SK-N-MC (cell line): ENCODE results near the gene PHLDA3.

ENCODE experiments used
- DNase-seq: peaks from one replicate; pipeline ENCODE4 v3.0.0-alpha.2; 2011; ENCODE audit warnings: low read depth, low spot score
- H3K27ac ChIP-seq: fragments of 200-600 bp; sonication (generic); 2 replicates; pipeline ENCODE4 v1.5.1; 2016; ENCODE audit warnings: mixed run types
- H3K36me3 ChIP-seq: fragments of 200-600 bp; sonication (generic); 2 replicates; pipeline ENCODE4 v1.6.1; 2017; ENCODE audit warnings: antibody characterized with exemption, low read length, mixed read lengths; ENCODE audit not compliant: insufficient read depth
- H3K4me3 ChIP-seq: fragments of 200-600 bp; sonication (generic); 2 replicates; pipeline ENCODE4 v1.5.1; 2016
- H3K9ac ChIP-seq: fragments of 200-600 bp; sonication (generic); 2 replicates; pipeline ENCODE4 v1.8.0; 2017; ENCODE audit warnings: mixed run types, mixed read lengths; ENCODE audit not compliant: insufficient read length
- H3K9me3 ChIP-seq: fragments of 200-600 bp; sonication (generic); 2 replicates; pipeline ENCODE4 v1.6.1; 2017; ENCODE audit warnings: low read depth, mild to moderate bottlenecking, antibody characterized with exemption, low read length, moderate library complexity, mixed read lengths
- EZH2 ChIP-seq: fragments of 200-600 bp; sonication (generic); IDR thresholded peaks from one replicate; pipeline ENCODE4 v1.6.1; 2017; ENCODE audit warnings: antibody characterized with exemption
- FOXP2 ChIP-seq: optimal IDR thresholded peaks from 2 replicates; pipeline ENCODE3; 2011; ENCODE audit warnings: mild to moderate bottlenecking, moderate library complexity; ENCODE audit not compliant: insufficient read depth; ENCODE audit errors: extremely low read length, control extremely low read depth
- POLR2AphosphoS5 ChIP-seq: IDR thresholded peaks from 2 replicates; pipeline ENCODE4 v1.6.1; 2012; ENCODE audit warnings: mild to moderate bottlenecking, low read depth, low read length, borderline replicate concordance

PHLDA3 gene

GRCh38 chr1:201427963-201428362 is 41.0 kb downstream of the PHLDA3 start:
- no peak for DNase-seq
- no peak overlapping the region for H3K27ac ChIP-seq

GRCh38 chr1:201426479-201427310 is 42.3 kb downstream of the PHLDA3 start:
- Histone ChIP-seq H3K9me3 (no peaks in the 10 kb centered on the region), H3K4me3 (no peak overlapping the region), H3K27ac (no peak overlapping the region), H3K36me3 (no peaks in the 10 kb centered on the region), H3K9ac (no peak overlapping the region)
- TF ChIP-seq FOXP2: no peak
- DNase-seq: no peak

More at GRCh38 chr1:201427963-201428362, 41.0 kb downstream of the PHLDA3 start:
- Histone ChIP-seq H3K4me3 (no peak overlapping the region), H3K9ac (no peak overlapping the region), H3K9me3 (no peaks in the 10 kb centered on the region), H3K36me3 (no peaks in the 10 kb centered on the region)
- TF ChIP-seq FOXP2 (no peak), POLR2AphosphoS5 (no peak), EZH2 (no peak)

- TF ChIP-seq EZH2 (no peak), FOXP2 (no peak), POLR2AphosphoS5 (no peak)
- Histone ChIP-seq H3K9ac (no peak overlapping the region), H3K36me3 (no peaks in the 10 kb centered on the region), H3K9me3 (no peaks in the 10 kb centered on the region), H3K27ac (no peak overlapping the region), H3K4me3 (no peak overlapping the region)
- no peak for DNase-seq
Observed at GRCh38 chr1:201424146-201424545, 44.8 kb downstream of the PHLDA3 start.

- Histone ChIP-seq H3K9ac (no peak overlapping the region), H3K27ac (no peak overlapping the region), H3K4me3 (no peak overlapping the region), H3K9me3 (no peaks in the 10 kb centered on the region), H3K36me3 (no peaks in the 10 kb centered on the region)
- DNase-seq: no peak
- no peak for TF ChIP-seq EZH2
- TF ChIP-seq POLR2AphosphoS5: no peak
- TF ChIP-seq FOXP2: no peak
Observed at GRCh38 chr1:201423655-201424054, 45.3 kb downstream of the PHLDA3 start.

- Histone ChIP-seq H3K27ac (no peak overlapping the region), H3K9ac (no peak overlapping the region), H3K36me3 (no peaks in the 10 kb centered on the region), H3K4me3 (no peak overlapping the region), H3K9me3 (no peaks in the 10 kb centered on the region)
- no peak for DNase-seq
- TF ChIP-seq EZH2 (no peak), POLR2AphosphoS5 (no peak), FOXP2 (no peak)
Observed at GRCh38 chr1:201422436-201423030, 46.5 kb downstream of the PHLDA3 start.

- TF ChIP-seq EZH2: no peak
- no peak for TF ChIP-seq POLR2AphosphoS5
- TF ChIP-seq FOXP2: no peak
- Histone ChIP-seq H3K27ac (no peak overlapping the region), H3K9me3 (no peaks in the 10 kb centered on the region), H3K4me3 (no peak overlapping the region), H3K36me3 (no peaks in the 10 kb centered on the region), H3K9ac (no peak overlapping the region)
- DNase-seq: no peak
Observed at GRCh38 chr1:201422026-201422425, 47.0 kb downstream of the PHLDA3 start.

GRCh38 chr1:201421041-201421440 is 47.9 kb downstream of the PHLDA3 start:
- TF ChIP-seq POLR2AphosphoS5: no peak
- no peak for TF ChIP-seq EZH2
- TF ChIP-seq FOXP2: no peak
- H3K9me3 ChIP-seq: no peaks in the 10 kb centered on the region
- no peaks in the 10 kb centered on the region for H3K36me3 ChIP-seq
- H3K27ac ChIP-seq: no peak overlapping the region
- no peak overlapping the region for H3K9ac ChIP-seq
- H3K4me3 ChIP-seq: no peak overlapping the region
- no peak for DNase-seq

GRCh38 chr1:201420608-201421002 is 48.4 kb downstream of the PHLDA3 start:
- Histone ChIP-seq H3K36me3 (no peaks in the 10 kb centered on the region), H3K27ac (no peak overlapping the region), H3K9ac (no peak overlapping the region), H3K4me3 (no peak overlapping the region), H3K9me3 (no peaks in the 10 kb centered on the region)
- TF ChIP-seq POLR2AphosphoS5: no peak
- TF ChIP-seq EZH2: no peak
- no peak for TF ChIP-seq FOXP2
- DNase-seq: no peak
